Lower leg skin (tissue), 3 donors: ENCODE data around the gene DISP3.

Experiments used
- POLR2A ChIP-seq, 2 donors: fragments of 450-650 bp; IDR thresholded peaks; one replicate each; pipeline ENCODE4 v1.6.1; 2016 to 2017; ENCODE audit warnings: antibody characterized with exemption in 2 of 2, mild to moderate bottlenecking in 1 of 2, moderate library complexity in 1 of 2
- TF ChIP-seq, protein P1 (sequence below), 3 donors: fragments of 450-650 bp; IDR thresholded peaks; one replicate each; pipeline ENCODE4 v1.5.1; 2016; ENCODE audit warnings: antibody characterized with exemption in 3 of 3, mild to moderate bottlenecking in 3 of 3, moderate library complexity in 2 of 3

- TF ChIP-seq, protein P1, sequence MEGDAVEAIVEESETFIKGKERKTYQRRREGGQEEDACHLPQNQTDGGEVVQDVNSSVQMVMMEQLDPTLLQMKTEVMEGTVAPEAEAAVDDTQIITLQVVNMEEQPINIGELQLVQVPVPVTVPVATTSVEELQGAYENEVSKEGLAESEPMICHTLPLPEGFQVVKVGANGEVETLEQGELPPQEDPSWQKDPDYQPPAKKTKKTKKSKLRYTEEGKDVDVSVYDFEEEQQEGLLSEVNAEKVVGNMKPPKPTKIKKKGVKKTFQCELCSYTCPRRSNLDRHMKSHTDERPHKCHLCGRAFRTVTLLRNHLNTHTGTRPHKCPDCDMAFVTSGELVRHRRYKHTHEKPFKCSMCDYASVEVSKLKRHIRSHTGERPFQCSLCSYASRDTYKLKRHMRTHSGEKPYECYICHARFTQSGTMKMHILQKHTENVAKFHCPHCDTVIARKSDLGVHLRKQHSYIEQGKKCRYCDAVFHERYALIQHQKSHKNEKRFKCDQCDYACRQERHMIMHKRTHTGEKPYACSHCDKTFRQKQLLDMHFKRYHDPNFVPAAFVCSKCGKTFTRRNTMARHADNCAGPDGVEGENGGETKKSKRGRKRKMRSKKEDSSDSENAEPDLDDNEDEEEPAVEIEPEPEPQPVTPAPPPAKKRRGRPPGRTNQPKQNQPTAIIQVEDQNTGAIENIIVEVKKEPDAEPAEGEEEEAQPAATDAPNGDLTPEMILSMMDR (IDR thresholded peaks at IDR 0.05), result no peak
- TF ChIP-seq POLR2A (IDR thresholded peaks at IDR 0.05), result no peak
These were observed 57.8 kb downstream of the DISP3 start for GRCh38 chr1:11536573-11537379.
